Osteocyte (in vitro differentiated cells): ENCODE results near the gene CFAP45. TPM values are rescaled to one million over a fixed set of nuclear protein-coding genes. Genes with fewer than 3 reads are reported as not detected.

Experiments
- DNase-seq: peaks from one replicate; pipeline ENCODE4 v3.0.0; 2021; ENCODE audit warnings: mixed read lengths; ENCODE audit not compliant: unreplicated experiment; ENCODE audit errors: extremely low spot score
- H3K27ac Mint-ChIP-seq: one replicate; pipeline ENCODE4 v1.8.0; 2021; ENCODE audit warnings: mild to moderate bottlenecking, mixed read lengths; ENCODE audit not compliant: unreplicated experiment
- H3K27me3 Mint-ChIP-seq: one replicate; pipeline ENCODE4 v1.8.0; 2021; ENCODE audit warnings: mixed read lengths; ENCODE audit not compliant: unreplicated experiment
- H3K36me3 Mint-ChIP-seq: one replicate; pipeline ENCODE4 v1.8.0; 2021; ENCODE audit warnings: mixed read lengths; ENCODE audit not compliant: unreplicated experiment
- H3K4me1 Mint-ChIP-seq: one replicate; pipeline ENCODE4 v1.8.0; 2021; ENCODE audit warnings: mixed read lengths; ENCODE audit not compliant: unreplicated experiment
- H3K4me3 Mint-ChIP-seq: one replicate; pipeline ENCODE4 v1.8.0; 2021; ENCODE audit warnings: mild to moderate bottlenecking, moderate library complexity, mixed read lengths; ENCODE audit not compliant: unreplicated experiment
- H3K9me3 Mint-ChIP-seq: one replicate; pipeline ENCODE4 v1.8.0; 2021; ENCODE audit warnings: mixed read lengths; ENCODE audit not compliant: unreplicated experiment
- total RNA-seq: library from RNA; stranded (reverse); gene quantifications from 2 replicates; pipeline ENCODE4 v1.2.1, GENCODE V29; 2021
- TF ChIP-seq, protein P1 (sequence below): fragments of 200-600 bp; sonication (generic); IDR thresholded peaks from 2 replicates; pipeline ENCODE4 v1.5.0; 2021; ENCODE audit warnings: antibody characterized with exemption, mild to moderate bottlenecking, moderate library complexity

The CFAP45 gene
- total RNA-seq, 1 donor from 2014 or later, result 0.83 TPM

DNA sequence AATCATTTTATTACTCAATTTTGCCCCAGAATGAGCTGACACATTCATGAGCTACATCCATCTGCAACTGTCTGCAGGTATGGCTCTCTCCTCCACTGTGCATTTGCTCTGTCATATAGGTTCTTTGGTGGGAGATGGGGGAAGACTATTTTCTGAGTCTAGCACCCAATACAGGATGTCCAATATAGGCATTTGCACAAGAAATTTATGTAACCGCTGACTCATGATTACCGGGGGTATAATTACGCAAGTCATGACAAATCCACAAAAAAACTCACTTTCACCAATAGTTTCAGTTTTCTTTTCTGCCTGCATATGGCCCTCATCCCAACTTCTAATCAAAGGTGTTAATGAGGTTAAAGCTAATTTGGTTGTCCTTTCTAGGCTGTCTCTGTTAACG, 20.0 kb downstream of the CFAP45 start:
- no peak for DNase-seq
- Mint-ChIP-seq H3K4me1 (no peaks in the 10 kb centered on the region), H3K36me3 (no peaks in the 10 kb centered on the region), H3K4me3 (no peak overlapping the region), H3K27me3 (no peaks in the 10 kb centered on the region), H3K9me3 (no peaks in the 10 kb centered on the region), H3K27ac (no peak overlapping the region)
- TF ChIP-seq, protein P1, sequence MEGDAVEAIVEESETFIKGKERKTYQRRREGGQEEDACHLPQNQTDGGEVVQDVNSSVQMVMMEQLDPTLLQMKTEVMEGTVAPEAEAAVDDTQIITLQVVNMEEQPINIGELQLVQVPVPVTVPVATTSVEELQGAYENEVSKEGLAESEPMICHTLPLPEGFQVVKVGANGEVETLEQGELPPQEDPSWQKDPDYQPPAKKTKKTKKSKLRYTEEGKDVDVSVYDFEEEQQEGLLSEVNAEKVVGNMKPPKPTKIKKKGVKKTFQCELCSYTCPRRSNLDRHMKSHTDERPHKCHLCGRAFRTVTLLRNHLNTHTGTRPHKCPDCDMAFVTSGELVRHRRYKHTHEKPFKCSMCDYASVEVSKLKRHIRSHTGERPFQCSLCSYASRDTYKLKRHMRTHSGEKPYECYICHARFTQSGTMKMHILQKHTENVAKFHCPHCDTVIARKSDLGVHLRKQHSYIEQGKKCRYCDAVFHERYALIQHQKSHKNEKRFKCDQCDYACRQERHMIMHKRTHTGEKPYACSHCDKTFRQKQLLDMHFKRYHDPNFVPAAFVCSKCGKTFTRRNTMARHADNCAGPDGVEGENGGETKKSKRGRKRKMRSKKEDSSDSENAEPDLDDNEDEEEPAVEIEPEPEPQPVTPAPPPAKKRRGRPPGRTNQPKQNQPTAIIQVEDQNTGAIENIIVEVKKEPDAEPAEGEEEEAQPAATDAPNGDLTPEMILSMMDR, result no peak

DNA sequence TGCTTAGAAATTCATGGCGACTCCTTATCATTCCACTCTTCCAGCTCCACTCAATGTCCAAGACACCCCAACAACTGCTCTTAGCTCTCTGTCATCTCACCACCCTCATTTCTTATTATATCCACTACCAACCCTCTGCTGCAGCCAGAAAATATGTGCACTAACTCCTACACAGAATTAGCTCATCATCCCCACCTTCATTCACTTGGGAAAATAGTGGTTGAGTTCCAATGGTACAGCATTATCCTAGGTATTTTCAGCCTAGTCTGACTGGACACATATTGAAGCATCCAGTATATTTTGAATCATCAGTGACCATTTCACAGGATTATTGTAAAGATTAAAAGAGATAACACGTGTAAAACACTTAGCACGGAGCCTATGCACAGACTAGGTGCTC, 20.8 kb downstream of the CFAP45 start:
- Mint-ChIP-seq H3K27ac (no peak overlapping the region), H3K9me3 (no peaks in the 10 kb centered on the region), H3K27me3 (no peaks in the 10 kb centered on the region), H3K4me3 (no peak overlapping the region), H3K4me1 (no peaks in the 10 kb centered on the region), H3K36me3 (no peaks in the 10 kb centered on the region)
- DNase-seq, result no peak
- TF ChIP-seq, protein P1, result no peak

DNA sequence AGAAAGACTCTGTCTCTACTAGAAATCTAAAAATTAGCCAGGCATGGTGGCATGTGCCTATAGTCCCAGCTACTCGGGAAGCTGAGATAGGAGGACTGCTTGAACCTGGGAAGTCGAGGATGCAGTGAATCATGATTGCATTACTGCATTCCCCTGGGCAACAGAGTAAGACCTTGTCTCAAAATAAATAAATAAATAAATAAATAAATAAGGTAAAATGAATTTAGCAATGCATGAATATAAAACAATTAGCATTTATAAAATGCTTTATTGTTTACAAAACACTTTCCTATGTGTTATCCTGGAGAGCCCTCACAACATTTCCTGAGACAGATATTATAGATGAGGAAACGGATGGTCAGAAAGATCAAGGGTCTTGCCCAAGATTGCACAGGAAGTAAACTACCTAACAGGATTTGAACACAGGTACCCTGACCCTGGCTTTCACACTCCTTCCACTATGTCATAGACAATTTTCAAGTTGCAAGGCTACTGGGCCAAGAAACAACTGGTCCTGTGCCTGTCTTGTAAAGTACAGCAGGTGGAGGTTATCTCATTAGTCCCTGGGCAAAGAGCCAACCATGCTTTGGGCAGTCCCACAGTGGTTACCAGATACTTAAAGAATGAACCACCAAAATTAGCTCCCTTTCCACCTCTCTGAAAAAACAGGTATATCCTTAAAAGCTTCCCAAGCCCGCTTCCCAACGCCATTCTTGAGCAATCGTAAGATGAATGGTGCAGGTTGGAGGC, 22.1 kb downstream of the CFAP45 start:
- no peaks in the 10 kb centered on the region for H3K9me3 Mint-ChIP-seq
- peaks cover 2% of the 10 kb centered on the region for H3K36me3 Mint-ChIP-seq
- TF ChIP-seq, protein P1, result no peak
- no peak overlapping the region for H3K4me3 Mint-ChIP-seq
- DNase-seq, result no peak
- no peaks in the 10 kb centered on the region for H3K4me1 Mint-ChIP-seq
- no peak overlapping the region for H3K27ac Mint-ChIP-seq
- no peaks in the 10 kb centered on the region for H3K27me3 Mint-ChIP-seq

- no peaks in the 10 kb centered on the region for H3K27me3 Mint-ChIP-seq
- H3K4me1 Mint-ChIP-seq, result peaks cover 11% of the 10 kb centered on the region
- H3K36me3 Mint-ChIP-seq, result peaks cover 2% of the 10 kb centered on the region
- DNase-seq, result no peak
- no peak overlapping the region for H3K27ac Mint-ChIP-seq
- no peaks in the 10 kb centered on the region for H3K9me3 Mint-ChIP-seq
- TF ChIP-seq, protein P1, result no peak
- no peak overlapping the region for H3K4me3 Mint-ChIP-seq
These were observed 26.3 kb downstream of the CFAP45 start for GRCh38 chr1:159873530-159874143.

GRCh38 chr1:159872891-159873290, 27.1 kb downstream of the CFAP45 start:
- Mint-ChIP-seq H3K4me3 (no peak overlapping the region), H3K36me3 (peaks cover 2% of the 10 kb centered on the region), H3K4me1 (peaks cover 11% of the 10 kb centered on the region), H3K27me3 (no peaks in the 10 kb centered on the region), H3K27ac (no peak overlapping the region), H3K9me3 (no peaks in the 10 kb centered on the region)
- TF ChIP-seq, protein P1, result no peak
- DNase-seq, result no peak
